CD4-positive, alpha-beta memory T cell (primary cell): ENCODE results near the gene AQP6. TPM values are rescaled to one million over a fixed set of nuclear protein-coding genes. Genes with fewer than 3 reads are reported as not detected.

Source experiments
- CTCF ChIA-PET: fragments of 350-600 bp; sonication (Branson Sonifier 250); formaldehyde crosslinking; loops from one replicate; lab custom pipeline; 2021; ENCODE audit warnings: inconsistent platforms; ENCODE audit not compliant: partially characterized antibody; lab: Charles Lee
- POLR2A ChIA-PET: fragments of 350-600 bp; sonication (Branson Sonifier 250); formaldehyde crosslinking; loops from one replicate; lab custom pipeline; 2021; ENCODE audit not compliant: partially characterized antibody; lab: Charles Lee
- DNase-seq, 5 donors: peaks; one replicate each; pipeline versions ENCODE4 v3.0.0 to v3.0.0-alpha.2; 2020 to 2022; ENCODE audit warnings: mixed read lengths in 1 of 5
- H3K27ac ChIP-seq: one replicate; pipeline ENCODE4 v1.7.0; 2013; ENCODE audit warnings: low read depth, low read length
- H3K27me3 ChIP-seq: 2 replicates; pipeline ENCODE4 v1.7.0; 2013; ENCODE audit warnings: mild to moderate bottlenecking, low read length, moderate library complexity; ENCODE audit not compliant: insufficient read depth
- H3K36me3 ChIP-seq: 2 replicates; pipeline ENCODE4 v1.7.0; 2013; ENCODE audit warnings: mild to moderate bottlenecking, low read length, moderate library complexity; ENCODE audit not compliant: insufficient read depth
- H3K4me1 ChIP-seq: 2 replicates; pipeline ENCODE4 v1.7.0; 2013; ENCODE audit warnings: mild to moderate bottlenecking, low read length, moderate library complexity; ENCODE audit not compliant: insufficient read depth
- H3K4me3 ChIP-seq, 2 donors: one replicate each; pipeline ENCODE4 v1.7.0; 2013; ENCODE audit warnings: low read length in 2 of 2, mild to moderate bottlenecking in 1 of 2
- H3K9me3 ChIP-seq, 2 donors: one replicate each; pipeline ENCODE4 v1.7.0; 2013; ENCODE audit warnings: low read length in 2 of 2, control low read depth in 1 of 2; ENCODE audit not compliant: control insufficient read depth in 1 of 2
- H3K27ac Mint-ChIP-seq, 7 donors: one replicate each; pipeline ENCODE4 v1.8.0; 2020 to 2021; ENCODE audit warnings: mixed read lengths in 7 of 7, mild to moderate bottlenecking in 6 of 7, inconsistent platforms in 3 of 7, moderate library complexity in 3 of 7
- H3K27me3 Mint-ChIP-seq, 2 donors: one replicate each; pipeline ENCODE4 v1.8.0; 2020 to 2021; ENCODE audit warnings: mixed read lengths in 2 of 2
- H3K36me3 Mint-ChIP-seq, 2 donors: one replicate each; pipeline ENCODE4 v1.8.0; 2020 to 2021; ENCODE audit warnings: mixed read lengths in 2 of 2, inconsistent platforms in 1 of 2, mild to moderate bottlenecking in 1 of 2
- H3K4me1 Mint-ChIP-seq, 4 donors: one replicate each; pipeline ENCODE4 v1.8.0; 2020 to 2021; ENCODE audit warnings: mixed read lengths in 4 of 4, mild to moderate bottlenecking in 1 of 4
- H3K4me3 Mint-ChIP-seq, 8 donors: one replicate each; pipeline ENCODE4 v1.8.0; 2020 to 2021; ENCODE audit warnings: mixed read lengths in 8 of 8, mild to moderate bottlenecking in 7 of 8, moderate library complexity in 6 of 8, inconsistent platforms in 3 of 8
- H3K9me3 Mint-ChIP-seq, 8 donors: one replicate each; pipeline ENCODE4 v1.8.0; 2020 to 2021; ENCODE audit warnings: mixed read lengths in 8 of 8, mild to moderate bottlenecking in 5 of 8, inconsistent platforms in 3 of 8, moderate library complexity in 1 of 8
- intact Hi-C: fragments of 100-400 bp; cut with micrococcal nuclease; formaldehyde crosslinking; loops from one replicate; pipeline ENCODE4 v1.15.1; 2023
- polyA plus RNA-seq, 2 donors: library from polyadenylated mRNA; unstranded; fragments of 300-500 nt; fragmentation: Illumina TruSeq; gene quantifications; one replicate each; pipeline ENCODE4 v1.2.3, GENCODE V29; 2021
- total RNA-seq, 2 experiments: library from RNA; stranded (reverse); gene quantifications; one replicate each; pipeline ENCODE4 v1.2.3, GENCODE V29; 2021

The AQP6 gene
- total and polyA plus RNA-seq, 4 experiments from 2014 or later, result not detected

GRCh38 chr12:50026691-50027090 lies 53.9 kb downstream of the AQP6 start:
- intact Hi-C loops, result no loop called here
- peaks cover 4 to 8% of the 10 kb centered on the region in 2 donors for H3K27me3 Mint-ChIP-seq
- Histone ChIP-seq H3K27me3 (no peaks in the 10 kb centered on the region), H3K36me3 (no peaks in the 10 kb centered on the region), H3K4me3 (no peak overlapping the region), H3K4me1 (peaks cover 10% of the 10 kb centered on the region), H3K9me3 (no peaks in the 10 kb centered on the region), H3K27ac (no peak overlapping the region)
- no peak for DNase-seq
- H3K9me3 Mint-ChIP-seq, result peaks cover 0 to 2% (median 0%) of the 10 kb centered on the region in 8 donors
- ChIA-PET CTCF (interaction anchor here (1.5 kb wide), 1 partner anchor 9 kb away, joined by 4 read pairs; no protein-coding TSS in a partner anchor), POLR2A (interaction anchor here (1.5 to 2.0 kb wide), 3 partner anchors 12 to 85 kb away, joined by 5 to 11 read pairs (median 10); partner anchors contain the start of gene COX14)
- peaks cover 14 to 18% (median 17%) of the 10 kb centered on the region in 4 donors for H3K4me1 Mint-ChIP-seq
- peak overlapping the region in 1 of 8 donors; percentile 11 for H3K4me3 Mint-ChIP-seq
- H3K27ac Mint-ChIP-seq, result no peak overlapping the region
- peaks cover 0 to 4% of the 10 kb centered on the region in 2 donors for H3K36me3 Mint-ChIP-seq

Other genes starting within 250 kb of the AQP6 start
- gene TMBIM6, start 231.4 kb upstream of the AQP6 start, total RNA-seq, result 100 to 1,000 TPM; 421 to 431 TPM
- gene TMBIM6, start 231.4 kb upstream of the AQP6 start, polyA plus RNA-seq, result 1,000 to 10,000 TPM in 1 of 2 donors, 100 to 1,000 TPM in 1; 878 to 2,112 TPM
- gene NCKAP5L, start 144.5 kb upstream of the AQP6 start, total RNA-seq, result 10 to 100 TPM; 10.4 to 11.2 TPM
- 1 to 10 TPM in 1 of 2 donors, under 1 TPM in 1; 0.20 to 3.5 TPM for gene NCKAP5L, start 144.5 kb upstream of the AQP6 start, polyA plus RNA-seq
- 10 to 100 TPM; 16.0 to 17.5 TPM for gene BCDIN3D, start 129.8 kb upstream of the AQP6 start, total RNA-seq
- gene BCDIN3D, start 129.8 kb upstream of the AQP6 start, polyA plus RNA-seq, result 1 to 10 TPM; 5.3 to 7.7 TPM
- gene FAIM2, start 69.0 kb upstream of the AQP6 start, total RNA-seq, result under 1 TPM; 0.08 to 0.17 TPM
- under 1 TPM in 1 of 2 donors, not detected in 1; 0.59 TPM for gene FAIM2, start 69.0 kb upstream of the AQP6 start, polyA plus RNA-seq
- not detected for gene AQP2, start 22.2 kb upstream of the AQP6 start, total RNA-seq
- not detected for gene AQP2, start 22.2 kb upstream of the AQP6 start, polyA plus RNA-seq
- not detected for gene AQP5, start 11.1 kb upstream of the AQP6 start, total RNA-seq
- gene AQP5, start 11.1 kb upstream of the AQP6 start, polyA plus RNA-seq, result not detected
- 10 to 100 TPM in 1 of 2 experiments, 1 to 10 TPM in 1; 8.5 to 10.4 TPM for gene RACGAP1, start 52.5 kb downstream of the AQP6 start, total RNA-seq
- gene RACGAP1, start 52.5 kb downstream of the AQP6 start, polyA plus RNA-seq, result 10 to 100 TPM; 11.8 to 14.7 TPM
- gene ASIC1, start 84.6 kb downstream of the AQP6 start, total RNA-seq, result under 1 TPM; 0.08 to 0.26 TPM
- gene ASIC1, start 84.6 kb downstream of the AQP6 start, polyA plus RNA-seq, result not detected
- 10 to 100 TPM; 56.9 to 64.5 TPM for gene SMARCD1, start 112.4 kb downstream of the AQP6 start, total RNA-seq
- 10 to 100 TPM; 13.0 to 17.1 TPM for gene SMARCD1, start 112.4 kb downstream of the AQP6 start, polyA plus RNA-seq
- 1 to 10 TPM; 1.1 to 2.0 TPM for gene GPD1, start 131.1 kb downstream of the AQP6 start, total RNA-seq
- not detected for gene GPD1, start 131.1 kb downstream of the AQP6 start, polyA plus RNA-seq
- 10 to 100 TPM; 53.3 to 61.6 TPM for gene COX14, start 139.3 kb downstream of the AQP6 start, total RNA-seq
- gene COX14, start 139.3 kb downstream of the AQP6 start, polyA plus RNA-seq, result 100 to 1,000 TPM; 253 to 354 TPM
- gene CERS5, start 194.4 kb downstream of the AQP6 start, total RNA-seq, result 10 to 100 TPM; 42.1 to 48.2 TPM
- 10 to 100 TPM; 45.1 to 62.7 TPM for gene CERS5, start 194.4 kb downstream of the AQP6 start, polyA plus RNA-seq